Measurements from ENCODE around the gene TEKTIP1. TPM values are rescaled to one million over a fixed set of nuclear protein-coding genes. Genes with fewer than 3 reads are reported as not detected.
A peak's percentile ranks its signal among the peaks of the same experiment; 100 is the strongest.

TEKTIP1 gene
- total and polyA plus RNA-seq, 9 of the 15 experiments (the other 6 are each of a cell fraction or from before 2014, with no cell fraction given), result 0.66 TPM; not detected in 8

DNA sequence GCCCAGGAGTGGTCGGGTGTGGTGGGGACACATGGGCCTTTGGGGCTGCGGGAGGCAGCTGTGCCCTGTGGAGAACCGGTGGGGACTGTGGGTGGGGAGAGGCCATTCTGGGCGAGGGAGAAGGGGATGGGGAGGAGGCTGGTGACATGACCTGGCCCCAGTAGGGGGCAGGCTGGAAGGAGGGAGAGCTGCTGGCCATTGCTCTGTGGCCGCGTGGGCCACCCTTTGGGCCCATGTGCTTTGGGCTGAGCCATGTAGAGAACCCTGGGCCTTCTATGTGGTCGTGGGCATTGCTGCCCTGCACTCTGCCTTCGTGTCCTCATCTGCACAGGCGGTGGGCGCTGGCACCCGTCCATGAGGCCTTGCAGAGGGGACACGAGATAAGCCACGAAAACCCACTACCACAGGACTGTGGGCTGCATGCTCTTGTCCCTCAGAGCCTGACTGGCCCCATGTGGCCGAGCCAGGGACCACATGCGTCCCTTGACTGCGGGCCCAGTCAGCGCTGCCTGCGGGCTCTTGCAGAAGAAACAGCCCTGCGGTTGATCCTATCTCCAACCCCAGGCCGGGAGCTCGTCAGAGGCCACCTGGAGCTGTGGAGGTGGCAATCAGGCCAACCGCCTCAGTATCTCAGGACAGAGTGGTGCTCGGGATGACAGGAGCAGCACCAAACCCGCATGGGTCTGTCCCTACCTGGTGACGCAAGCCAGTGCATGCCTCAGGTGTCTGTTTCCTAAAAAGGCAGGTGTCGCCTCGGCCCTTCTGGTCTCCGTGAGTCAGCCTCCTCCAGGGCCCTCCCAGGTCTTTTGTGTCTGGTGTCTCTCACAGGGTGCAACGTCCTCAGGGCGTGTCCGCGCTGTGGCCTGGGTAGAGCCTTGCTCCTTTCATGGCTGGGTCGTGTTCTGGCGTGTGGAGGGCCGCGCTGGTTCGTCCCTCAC is 18.5 kb upstream of the TEKTIP1 start (continued):
- TF ChIP-seq, protein P1, sequence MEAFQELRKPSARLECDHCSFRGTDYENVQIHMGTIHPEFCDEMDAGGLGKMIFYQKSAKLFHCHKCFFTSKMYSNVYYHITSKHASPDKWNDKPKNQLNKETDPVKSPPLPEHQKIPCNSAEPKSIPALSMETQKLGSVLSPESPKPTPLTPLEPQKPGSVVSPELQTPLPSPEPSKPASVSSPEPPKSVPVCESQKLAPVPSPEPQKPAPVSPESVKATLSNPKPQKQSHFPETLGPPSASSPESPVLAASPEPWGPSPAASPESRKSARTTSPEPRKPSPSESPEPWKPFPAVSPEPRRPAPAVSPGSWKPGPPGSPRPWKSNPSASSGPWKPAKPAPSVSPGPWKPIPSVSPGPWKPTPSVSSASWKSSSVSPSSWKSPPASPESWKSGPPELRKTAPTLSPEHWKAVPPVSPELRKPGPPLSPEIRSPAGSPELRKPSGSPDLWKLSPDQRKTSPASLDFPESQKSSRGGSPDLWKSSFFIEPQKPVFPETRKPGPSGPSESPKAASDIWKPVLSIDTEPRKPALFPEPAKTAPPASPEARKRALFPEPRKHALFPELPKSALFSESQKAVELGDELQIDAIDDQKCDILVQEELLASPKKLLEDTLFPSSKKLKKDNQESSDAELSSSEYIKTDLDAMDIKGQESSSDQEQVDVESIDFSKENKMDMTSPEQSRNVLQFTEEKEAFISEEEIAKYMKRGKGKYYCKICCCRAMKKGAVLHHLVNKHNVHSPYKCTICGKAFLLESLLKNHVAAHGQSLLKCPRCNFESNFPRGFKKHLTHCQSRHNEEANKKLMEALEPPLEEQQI (IDR thresholded peaks at IDR 0.05), result no peak
- no peak for TF ChIP-seq FUS (optimal IDR thresholded peaks at IDR 0.05; ENCODE audit: low read depth, low read length)
- TF ChIP-seq ZNF668 (CRISPR knock-in tag; IDR thresholded peaks at IDR 0.05), result no peak
- TF ChIP-seq RBM15 (IDR thresholded peaks at IDR 0.05; ENCODE audit: insufficient read depth, low read length), result no peak
- no peak for TF ChIP-seq FOXA1 (IDR thresholded peaks at IDR 0.05; ENCODE audit: borderline replicate concordance)
- no peak for TF ChIP-seq KDM4B (IDR thresholded peaks at IDR 0.05; ENCODE audit: borderline replicate concordance in 2 of 2, low read depth in 1 of 2)
- TF ChIP-seq, protein P2, sequence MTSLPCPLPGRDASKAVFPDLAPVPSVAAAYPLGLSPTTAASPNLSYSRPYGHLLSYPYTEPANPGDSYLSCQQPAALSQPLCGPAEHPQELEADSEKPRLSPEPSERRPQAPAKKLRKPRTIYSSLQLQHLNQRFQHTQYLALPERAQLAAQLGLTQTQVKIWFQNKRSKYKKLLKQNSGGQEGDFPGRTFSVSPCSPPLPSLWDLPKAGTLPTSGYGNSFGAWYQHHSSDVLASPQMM (CRISPR knock-in tag; IDR thresholded peaks at IDR 0.05), result no peak
- TF ChIP-seq ZNF408 (CRISPR knock-in tag; IDR thresholded peaks at IDR 0.05; ENCODE audit: low read depth), result no peak
- TF ChIP-seq ZNF76 (CRISPR knock-in tag; IDR thresholded peaks at IDR 0.05; ENCODE audit: borderline replicate concordance), result no peak
- no peak for TF ChIP-seq NFYB (IDR thresholded peaks at IDR 0.05; ENCODE audit: extremely low read depth, insufficient read length)
- 0 out of 2 replicates have a peak, but pooled peaks have one; percentile 81 for TF ChIP-seq ZNF224 (CRISPR knock-in tag; IDR thresholded peaks at IDR 0.05)
- TF ChIP-seq TARDBP (IDR thresholded peaks at IDR 0.05), result 0 out of 2 replicates have a peak, but pooled peaks have one; percentile 65
- no peak for TF ChIP-seq ZNF274 (IDR thresholded peaks at IDR 0.05; ENCODE audit: borderline replicate concordance, low read depth, low read length)
- TF ChIP-seq PRPF4 (IDR thresholded peaks at IDR 0.05; ENCODE audit: insufficient read depth, low read depth, low read length, poor library complexity, severe bottlenecking), result no peak
- no peak for TF ChIP-seq SPI1 (IDR thresholded peaks at IDR 0.05; ENCODE audit: borderline replicate concordance, low read depth, low read length)
- TF ChIP-seq ZFP30 (CRISPR knock-in tag; IDR thresholded peaks at IDR 0.05; ENCODE audit: borderline replicate concordance), result no peak
- TF ChIP-seq GTF2F1 (IDR thresholded peaks at IDR 0.05; ENCODE audit: low read depth, low read length), result no peak
- TF ChIP-seq SREBF1 (IDR thresholded peaks at IDR 0.05; ENCODE audit: borderline replicate concordance, low read depth, low read length), result no peak
- 0 out of 2 replicates have a peak, but pooled peaks have one; percentile 9 for TF ChIP-seq MXI1 (IDR thresholded peaks at IDR 0.05; ENCODE audit: low read depth, low read length)
- no peak for TF ChIP-seq KDM5B (IDR thresholded peaks at IDR 0.05; ENCODE audit: insufficient replicate concordance, low read depth, low read length)
- no peak for TF ChIP-seq ZKSCAN3 (CRISPR knock-in tag; IDR thresholded peaks at IDR 0.05)
- no peak for TF ChIP-seq ZNF589 (CRISPR knock-in tag; IDR thresholded peaks at IDR 0.05; ENCODE audit: low read depth)
- TF ChIP-seq, protein P3, sequence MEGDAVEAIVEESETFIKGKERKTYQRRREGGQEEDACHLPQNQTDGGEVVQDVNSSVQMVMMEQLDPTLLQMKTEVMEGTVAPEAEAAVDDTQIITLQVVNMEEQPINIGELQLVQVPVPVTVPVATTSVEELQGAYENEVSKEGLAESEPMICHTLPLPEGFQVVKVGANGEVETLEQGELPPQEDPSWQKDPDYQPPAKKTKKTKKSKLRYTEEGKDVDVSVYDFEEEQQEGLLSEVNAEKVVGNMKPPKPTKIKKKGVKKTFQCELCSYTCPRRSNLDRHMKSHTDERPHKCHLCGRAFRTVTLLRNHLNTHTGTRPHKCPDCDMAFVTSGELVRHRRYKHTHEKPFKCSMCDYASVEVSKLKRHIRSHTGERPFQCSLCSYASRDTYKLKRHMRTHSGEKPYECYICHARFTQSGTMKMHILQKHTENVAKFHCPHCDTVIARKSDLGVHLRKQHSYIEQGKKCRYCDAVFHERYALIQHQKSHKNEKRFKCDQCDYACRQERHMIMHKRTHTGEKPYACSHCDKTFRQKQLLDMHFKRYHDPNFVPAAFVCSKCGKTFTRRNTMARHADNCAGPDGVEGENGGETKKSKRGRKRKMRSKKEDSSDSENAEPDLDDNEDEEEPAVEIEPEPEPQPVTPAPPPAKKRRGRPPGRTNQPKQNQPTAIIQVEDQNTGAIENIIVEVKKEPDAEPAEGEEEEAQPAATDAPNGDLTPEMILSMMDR (IDR thresholded peaks at IDR 0.05 in 2 of 3, conservative IDR thresholded peaks at IDR 0.05 in 1 of 3; ENCODE audit: insufficient read depth in 2 of 3, low read depth in 1 of 3, low read length in 3 of 3), result peak; percentile 70 to 81 (median 72)

Measured in K562 (cell line).